HG03025 (cell line): Measurements from ENCODE around the gene CAPN8.

ENCODE experiments used
- ATAC-seq: cut with Tn5 transposase; IDR thresholded peaks from one replicate; pipeline ENCODE4 v1.9.1; 2021; ENCODE audit warnings: mild to moderate bottlenecking, moderate library complexity; ENCODE audit not compliant: unreplicated experiment, low FRiP score

The CAPN8 gene

GRCh38 chr1:223620297-223620897 lies 45.1 kb downstream of the CAPN8 start:
- ATAC-seq = no peak

GRCh38 chr1:223618680-223619079 lies 46.8 kb downstream of the CAPN8 start:
- ATAC-seq = no peak

- ATAC-seq = no peak
These were observed 48.0 kb downstream of the CAPN8 start for GRCh38 chr1:223617323-223618070.

DNA sequence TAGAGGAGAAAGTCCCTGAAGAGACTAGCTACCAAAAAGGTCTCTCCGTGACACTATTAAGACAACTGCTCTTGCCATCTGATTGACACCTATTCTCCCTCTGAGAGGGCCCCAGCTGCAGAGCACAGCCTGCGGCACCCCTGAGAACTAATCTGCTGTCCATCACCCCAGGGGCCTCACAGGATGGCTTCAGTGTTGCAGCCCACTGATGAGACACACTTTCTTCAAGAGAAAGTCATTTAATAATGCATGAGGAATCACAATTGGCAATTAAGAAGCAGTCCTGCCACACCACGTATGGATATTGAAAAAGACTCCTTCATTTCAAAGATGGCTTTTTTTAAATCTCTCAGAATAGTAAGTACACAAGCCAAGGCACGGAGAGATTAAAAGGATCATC lies 48.9 kb downstream of the CAPN8 start:
- no peak for ATAC-seq

DNA sequence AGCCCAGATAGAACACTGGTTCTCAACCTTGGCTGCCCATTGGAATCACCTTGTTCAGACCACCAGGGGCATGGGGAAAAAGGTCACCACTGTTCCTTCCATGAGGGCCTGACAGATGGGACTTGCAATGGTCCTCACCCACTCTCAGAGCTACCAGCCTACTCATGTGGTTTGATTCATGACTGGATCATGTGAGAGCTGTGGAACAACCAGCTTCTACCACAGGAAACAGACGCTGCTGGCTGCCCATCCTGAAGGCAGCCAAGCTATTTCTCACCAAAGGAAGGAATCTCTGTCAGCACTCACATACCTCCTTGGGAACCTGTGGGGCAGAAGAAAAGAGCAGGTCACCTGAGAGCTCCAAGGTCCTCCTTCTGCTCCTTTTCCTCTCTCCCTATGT lies 53.6 kb downstream of the CAPN8 start:
- no peak for ATAC-seq

DNA sequence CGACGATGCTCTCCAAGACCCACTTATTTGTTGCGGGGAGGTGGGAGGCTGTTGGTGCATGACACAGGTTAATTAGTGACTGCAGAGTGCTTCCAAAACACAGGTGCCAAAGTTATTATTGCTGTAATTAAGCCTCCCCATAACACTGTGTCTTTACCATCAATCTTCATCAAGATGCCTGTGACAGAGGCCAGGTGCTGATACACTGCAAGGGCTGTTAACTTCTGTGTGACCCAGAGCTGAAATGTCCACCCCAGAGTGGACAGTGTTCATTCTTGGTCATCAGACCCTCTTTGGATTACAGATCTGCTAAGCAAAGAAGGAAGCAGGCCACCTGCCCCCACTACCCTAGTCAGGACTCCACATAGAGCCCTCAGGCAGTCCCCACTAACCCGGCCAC lies 55.5 kb downstream of the CAPN8 start:
- no peak for ATAC-seq

DNA sequence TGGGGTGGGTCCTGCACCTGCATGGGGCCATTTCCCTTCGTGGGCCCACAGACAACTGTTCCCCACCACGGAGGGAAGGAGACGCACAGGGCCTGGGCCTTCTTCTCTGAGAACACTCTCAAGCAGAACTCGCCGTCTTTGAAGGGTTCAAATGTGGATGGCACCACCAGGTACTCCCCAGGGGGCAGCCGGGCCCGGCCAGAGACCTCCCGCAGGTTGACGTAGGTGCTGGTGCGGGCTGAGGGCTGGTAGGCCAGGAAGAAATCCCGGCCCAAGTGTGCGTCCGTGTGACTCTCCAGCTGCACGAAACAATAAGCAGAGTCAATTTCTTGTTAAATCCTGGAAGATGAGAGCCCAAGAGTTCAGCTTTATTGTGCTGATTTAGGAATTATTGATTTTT lies 56.4 kb downstream of the CAPN8 start:
- no peak for ATAC-seq

DNA sequence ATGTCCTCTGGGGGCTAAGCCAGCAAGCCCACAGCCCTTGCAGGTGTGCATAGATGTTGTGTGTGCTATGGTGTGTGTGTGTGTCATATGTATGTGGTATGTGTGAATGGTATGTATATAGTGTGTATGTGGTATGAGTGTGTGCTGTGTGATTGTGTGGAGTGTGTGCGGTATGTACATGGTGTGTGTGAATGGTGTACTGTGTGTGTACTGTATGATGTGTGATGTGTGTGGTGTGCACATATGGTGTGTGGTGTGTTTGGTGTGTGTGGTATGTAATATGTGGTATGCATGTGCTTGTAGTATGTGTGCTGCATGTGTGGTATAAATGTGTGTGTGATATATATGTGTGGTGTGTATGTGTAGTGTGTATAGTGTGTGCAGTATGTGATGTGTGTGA lies 107.0 kb downstream of the CAPN8 start:
- ATAC-seq = no peak

- no peak for ATAC-seq
These were observed 108.4 kb downstream of the CAPN8 start for GRCh38 chr1:223557130-223557475.

GRCh38 chr1:223556414-223557129 lies 108.9 kb downstream of the CAPN8 start:
- peak; percentile 66 for ATAC-seq

- ATAC-seq = no peak
These were observed 111.5 kb downstream of the CAPN8 start for GRCh38 chr1:223553957-223554356.

DNA sequence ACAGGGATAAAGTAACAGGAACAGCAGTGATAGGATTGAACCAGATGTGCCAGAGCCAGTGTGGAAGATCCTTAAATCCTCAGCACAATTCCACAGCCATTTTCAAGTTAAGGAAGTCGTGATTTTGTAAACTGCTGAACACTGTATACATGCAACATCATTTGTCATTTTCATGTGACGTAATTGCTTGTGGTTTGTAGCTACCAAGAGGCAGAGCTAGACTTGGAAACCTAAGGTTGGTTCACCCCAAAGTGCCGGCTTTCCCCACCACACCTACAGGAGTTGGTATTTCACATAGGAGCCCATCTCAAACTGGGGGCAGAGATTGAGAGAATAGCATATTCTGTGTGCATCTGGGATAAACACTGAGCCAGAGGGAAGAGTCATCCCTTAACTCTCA lies 113.9 kb downstream of the CAPN8 start:
- no peak for ATAC-seq

- no peak for ATAC-seq
These were observed 115.8 kb downstream of the CAPN8 start for GRCh38 chr1:223549740-223550139.

- ATAC-seq = no peak
These were observed 118.0 kb downstream of the CAPN8 start for GRCh38 chr1:223547316-223548114.

DNA sequence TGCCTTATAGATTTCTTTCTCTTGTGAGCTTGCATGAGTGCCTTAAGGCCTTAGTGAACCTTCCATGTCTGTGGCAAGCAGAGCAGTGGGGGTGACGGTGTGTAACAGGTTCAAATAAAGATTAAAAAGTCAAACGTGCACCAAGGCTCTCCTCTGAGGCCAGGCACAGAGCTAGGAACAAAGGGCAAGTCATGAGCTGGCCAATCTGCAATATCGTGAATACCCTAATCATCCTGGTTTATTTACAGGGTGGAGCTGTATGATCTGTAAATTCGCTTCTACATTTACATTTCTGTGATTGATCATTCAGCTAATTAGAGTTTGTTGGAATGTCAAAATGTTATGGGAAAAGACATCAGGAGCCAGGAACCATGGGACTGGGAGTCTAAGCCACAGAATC lies 120.2 kb downstream of the CAPN8 start:
- ATAC-seq = no peak

DNA sequence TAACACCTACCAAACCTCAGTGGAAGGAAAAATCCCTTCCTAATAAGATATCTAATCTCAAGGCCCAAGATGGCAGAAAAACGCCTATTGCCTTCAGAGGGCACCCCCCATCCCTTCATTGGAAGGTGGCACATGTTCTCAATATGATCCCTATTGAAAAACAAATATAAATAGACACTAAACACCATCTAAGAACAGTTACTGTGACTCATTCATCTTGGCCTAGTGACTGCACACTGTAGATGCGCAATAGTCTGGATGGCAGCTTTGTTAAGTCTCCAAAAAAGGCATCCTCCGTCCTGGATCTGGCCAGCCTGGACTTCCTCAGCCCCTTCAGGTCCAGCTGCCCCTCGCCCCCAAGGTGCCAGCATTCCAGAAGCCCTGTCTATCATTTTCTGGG lies 121.9 kb downstream of the CAPN8 start:
- no peak for ATAC-seq

GRCh38 chr1:223542831-223543230 lies 122.7 kb downstream of the CAPN8 start:
- no peak for ATAC-seq

DNA sequence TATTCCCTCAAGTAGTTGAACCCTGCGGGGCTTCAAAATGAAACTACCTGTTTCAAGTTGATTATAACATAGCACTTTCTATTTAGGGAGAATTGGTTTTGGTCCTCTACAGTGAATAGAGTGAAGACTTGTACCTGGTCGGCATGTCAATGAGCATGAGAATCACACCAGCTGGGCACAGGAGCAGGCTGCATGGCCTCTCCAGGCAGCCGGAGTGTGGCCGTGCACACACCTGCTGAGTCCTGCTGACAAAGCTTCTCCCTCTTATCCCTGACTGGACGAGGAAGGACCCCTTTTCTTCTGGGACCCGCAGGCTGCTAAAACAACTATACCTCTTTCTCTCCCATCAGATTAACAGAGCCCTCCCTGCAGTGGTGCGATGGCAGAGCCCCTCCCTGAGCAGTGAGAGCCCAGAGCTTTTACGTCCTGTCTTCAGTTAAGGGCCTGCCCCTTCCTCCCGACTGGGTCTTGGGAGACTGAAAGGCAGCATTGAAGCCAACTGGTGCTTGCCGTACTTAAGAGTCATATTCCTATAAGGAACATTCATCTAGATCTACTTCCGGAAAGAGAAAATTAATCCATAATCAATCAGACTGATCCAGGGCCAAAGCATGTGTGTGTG lies 124.9 kb downstream of the CAPN8 start:
- ATAC-seq = no peak

GRCh38 chr1:223539750-223540149 lies 125.8 kb downstream of the CAPN8 start:
- ATAC-seq = no peak

DNA sequence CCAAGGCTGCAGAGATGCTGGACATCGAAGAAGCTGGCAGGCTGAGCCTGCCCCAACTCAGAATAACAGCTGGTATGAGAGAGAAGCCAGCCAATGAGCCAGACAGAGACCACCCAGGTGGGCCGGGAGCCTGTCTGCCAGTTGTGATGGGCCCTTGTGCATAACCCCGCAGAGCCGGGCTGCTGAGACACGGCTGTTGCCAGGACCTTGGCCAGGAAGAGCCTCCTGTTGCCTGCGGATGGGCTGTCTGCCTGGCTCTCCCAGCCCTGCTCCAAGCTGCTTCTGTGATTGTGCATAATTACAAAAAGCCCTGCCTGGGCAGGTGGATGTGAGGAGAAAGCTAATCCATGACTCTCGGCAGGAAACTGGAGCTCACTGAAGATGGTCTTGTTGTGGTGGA lies 126.5 kb downstream of the CAPN8 start:
- ATAC-seq = no peak

- ATAC-seq = no peak
These were observed 130.2 kb downstream of the CAPN8 start for GRCh38 chr1:223535319-223535718.
